Smooth muscle cell (in vitro differentiated cells): Measurements from ENCODE around the gene RAD51B. TPM values are rescaled to one million over a fixed set of nuclear protein-coding genes. Genes with fewer than 3 reads are reported as not detected.

Experiments
- DNase-seq: peaks from one replicate; lab custom pipeline; 2025; ENCODE audit not compliant: unreplicated experiment; lab: John Stamatoyannopoulos, UW
- H2AFZ ChIP-seq: fragments of 200-600 bp; sonication (generic); 2 replicates; pipeline ENCODE4 v1.6.0; 2016; ENCODE audit warnings: antibody characterized with exemption, low read depth, mild to moderate bottlenecking
- H3F3A ChIP-seq: fragments of 200-600 bp; sonication (generic); 2 replicates; pipeline ENCODE4 v1.6.0; 2017; ENCODE audit warnings: antibody characterized with exemption, low read depth
- H3K27ac ChIP-seq: fragments of 200-600 bp; sonication (generic); 2 replicates; pipeline ENCODE4 v1.5.1; 2016; ENCODE audit warnings: low read depth, mild to moderate bottlenecking
- H3K27me3 ChIP-seq: fragments of 200-600 bp; sonication (generic); 2 replicates; pipeline ENCODE4 v1.6.1; 2016; ENCODE audit warnings: low read depth, mild to moderate bottlenecking
- H3K36me3 ChIP-seq: fragments of 200-600 bp; sonication (generic); 2 replicates; pipeline ENCODE4 v1.5.1; 2016; ENCODE audit warnings: low read depth
- H3K4me1 ChIP-seq: fragments of 200-600 bp; sonication (generic); 2 replicates; pipeline ENCODE4 v1.5.1; 2016; ENCODE audit warnings: low read depth
- H3K4me2 ChIP-seq: fragments of 200-600 bp; sonication (generic); 2 replicates; pipeline ENCODE4 v1.6.0; 2016; ENCODE audit warnings: mild to moderate bottlenecking
- H3K4me3 ChIP-seq: fragments of 200-600 bp; sonication (generic); 2 replicates; pipeline ENCODE4 v1.5.1; 2016; ENCODE audit warnings: mild to moderate bottlenecking
- H3K79me2 ChIP-seq: fragments of 200-600 bp; sonication (generic); 2 replicates; pipeline ENCODE4 v1.6.0; 2016; ENCODE audit warnings: low read depth, mild to moderate bottlenecking
- H3K9ac ChIP-seq: fragments of 200-600 bp; sonication (generic); 2 replicates; pipeline ENCODE4 v1.6.0; 2016; ENCODE audit warnings: low read depth
- H3K9me3 ChIP-seq: fragments of 200-600 bp; sonication (generic); replicated peaks from 2 replicates; pipeline ENCODE4 v1.5.1; 2016; ENCODE audit warnings: low read depth
- H4K20me1 ChIP-seq: fragments of 200-600 bp; sonication (generic); 2 replicates; pipeline ENCODE4 v1.6.0; 2016; ENCODE audit warnings: low read depth
- CTCF ChIP-seq: fragments of 200-600 bp; sonication (generic); IDR thresholded peaks from 2 replicates; pipeline ENCODE4 v1.5.1; 2017; ENCODE audit warnings: borderline replicate concordance, mild to moderate bottlenecking, antibody characterized with exemption; ENCODE audit not compliant: insufficient read depth, poor library complexity, severe bottlenecking
- WGBS: methylation state at CpG from one replicate; pipeline ENCODE4 v1.1.7; 2016; ENCODE audit warnings: low lambda C conversion rate; 5-methylcytosine and 5-hydroxymethylcytosine counted together
- polyA plus RNA-seq: library from polyadenylated mRNA; unstranded; fragments of >200 nt; fragmentation: Nextera tagmentation; extraction: Ambion mirVana; gene quantifications from 2 replicates; pipeline ENCODE4 v1.2.1, GENCODE V29; 2016
- total RNA-seq: library from RNA; depleted of rRNA; stranded (reverse); fragments of >200 nt; gene quantifications from 2 replicates; pipeline ENCODE4 v1.2.3, GENCODE V29; 2014

Gene RAD51B
- total and polyA plus RNA-seq, 2 experiments from 2014 or later: 4.6 to 5.3 TPM

GRCh38 chr14:68404146-68404527 lies 584.6 kb downstream of the RAD51B start:
- Histone ChIP-seq H3K4me1 (peaks cover 26% of the 10 kb centered on the region), H3K4me2 (peak overlapping the region; percentile 34), H3K36me3 (no peaks in the 10 kb centered on the region), H3K9me3 (no peaks in the 10 kb centered on the region), H3K79me2 (no peaks in the 10 kb centered on the region), H3K27me3 (no peaks in the 10 kb centered on the region), H3F3A (peaks cover 4% of the 10 kb centered on the region), H3K4me3 (no peak overlapping the region), H3K27ac (peak overlapping the region; percentile 58), H3K9ac (no peak overlapping the region), H4K20me1 (no peaks in the 10 kb centered on the region), H2AFZ (no peak overlapping the region)
- no peak for TF ChIP-seq CTCF
- DNase-seq: no peak
- 89% methylated on average over 1 of the region's 1 CpG for WGBS

- Histone ChIP-seq H3K79me2 (no peaks in the 10 kb centered on the region), H3F3A (peaks cover 4% of the 10 kb centered on the region), H3K36me3 (no peaks in the 10 kb centered on the region), H2AFZ (no peak overlapping the region), H4K20me1 (no peaks in the 10 kb centered on the region), H3K4me2 (peak overlapping the region; percentile 34), H3K4me3 (no peak overlapping the region), H3K9ac (no peak overlapping the region), H3K9me3 (no peaks in the 10 kb centered on the region), H3K27me3 (no peaks in the 10 kb centered on the region), H3K27ac (peak overlapping the region; percentile 58), H3K4me1 (peaks cover 26% of the 10 kb centered on the region)
- DNase-seq: no peak
- 20% methylated on average over 5 of the region's 5 CpGs for WGBS
- TF ChIP-seq CTCF: no peak
These were observed 585.1 kb downstream of the RAD51B start for GRCh38 chr14:68404652-68405183.

- H3K27ac ChIP-seq: peak overlapping the region; percentile 58
- no peak for TF ChIP-seq CTCF
- H3F3A ChIP-seq: no peaks in the 10 kb centered on the region
- no peaks in the 10 kb centered on the region for H3K79me2 ChIP-seq
- no peaks in the 10 kb centered on the region for H3K9me3 ChIP-seq
- peaks cover 26% of the 10 kb centered on the region for H3K4me1 ChIP-seq
- H4K20me1 ChIP-seq: no peaks in the 10 kb centered on the region
- H3K9ac ChIP-seq: no peak overlapping the region
- DNase-seq: no peak
- H3K4me2 ChIP-seq: peak overlapping the region; percentile 18
- no peaks in the 10 kb centered on the region for H3K27me3 ChIP-seq
- no peak overlapping the region for H2AFZ ChIP-seq
- WGBS: 37% methylated on average over 1 of the region's 1 CpG
- no peaks in the 10 kb centered on the region for H3K36me3 ChIP-seq
- H3K4me3 ChIP-seq: no peak overlapping the region
These were observed 586.4 kb downstream of the RAD51B start for GRCh38 chr14:68405961-68406360.

GRCh38 chr14:68407285-68407684 lies 587.7 kb downstream of the RAD51B start:
- TF ChIP-seq CTCF: no peak
- no peaks in the 10 kb centered on the region for H4K20me1 ChIP-seq
- no peaks in the 10 kb centered on the region for H3K79me2 ChIP-seq
- H3K9ac ChIP-seq: no peak overlapping the region
- H3K4me3 ChIP-seq: no peak overlapping the region
- DNase-seq: no peak
- H3K4me2 ChIP-seq: no peak overlapping the region
- no peaks in the 10 kb centered on the region for H3K9me3 ChIP-seq
- H3F3A ChIP-seq: no peaks in the 10 kb centered on the region
- 93% methylated on average over 1 of the region's 1 CpG for WGBS
- no peaks in the 10 kb centered on the region for H3K27me3 ChIP-seq
- H3K36me3 ChIP-seq: no peaks in the 10 kb centered on the region
- no peak overlapping the region for H2AFZ ChIP-seq
- H3K27ac ChIP-seq: no peak overlapping the region
- peaks cover 19% of the 10 kb centered on the region for H3K4me1 ChIP-seq
